ENCODE results near the gene GALNT10.

The GALNT10 gene

GRCh38 chr5:154178661-154179060 is 11.9 kb upstream of the GALNT10 start:
- no peak for DNase-seq (ENCODE audit: low read depth in 3 of 3)

- no peak for DNase-seq (ENCODE audit: low read depth in 3 of 3)
Measured at GRCh38 chr5:154179846-154180710, 10.5 kb upstream of the GALNT10 start.

GRCh38 chr5:154181161-154181560 is 9.4 kb upstream of the GALNT10 start:
- no peak for DNase-seq (ENCODE audit: low read depth in 3 of 3)

GRCh38 chr5:154189256-154189818 is 1.2 kb upstream of the GALNT10 start:
- no peak for DNase-seq (ENCODE audit: low read depth in 3 of 3)

GRCh38 chr5:154189819-154190594 is 526 bp upstream of the GALNT10 start:
- peak in 2 of 3 experiments; percentile 66 to 70 for DNase-seq (ENCODE audit: low read depth in 3 of 3)

- no peak for DNase-seq (ENCODE audit: low read depth in 3 of 3)
Measured at GRCh38 chr5:154191467-154192261, 1.1 kb downstream of the GALNT10 start.

- no peak for DNase-seq (ENCODE audit: low read depth in 3 of 3)
Measured at GRCh38 chr5:154193283-154193682, 2.8 kb downstream of the GALNT10 start.

- DNase-seq (ENCODE audit: low read depth in 3 of 3), result no peak
Measured at GRCh38 chr5:154193701-154194121, 3.2 kb downstream of the GALNT10 start.

- no peak for DNase-seq (ENCODE audit: low read depth in 3 of 3)
Measured at GRCh38 chr5:154194345-154195329, 4.1 kb downstream of the GALNT10 start.

- no peak for DNase-seq (ENCODE audit: low read depth in 3 of 3)
Measured at GRCh38 chr5:154196281-154196680, 5.7 kb downstream of the GALNT10 start.

GRCh38 chr5:154196955-154197652 is 6.6 kb downstream of the GALNT10 start:
- DNase-seq (ENCODE audit: low read depth in 3 of 3), result no peak

- DNase-seq (ENCODE audit: low read depth in 3 of 3), result peak in 2 of 3 experiments; percentile 28 to 67
Measured at GRCh38 chr5:154197801-154198491, 7.4 kb downstream of the GALNT10 start.

- DNase-seq (ENCODE audit: low read depth in 3 of 3), result no peak
Measured at GRCh38 chr5:154198611-154199230, 8.2 kb downstream of the GALNT10 start.

GRCh38 chr5:154199263-154199662 is 8.7 kb downstream of the GALNT10 start:
- DNase-seq (ENCODE audit: low read depth in 3 of 3), result no peak

GRCh38 chr5:154199671-154200220 is 9.2 kb downstream of the GALNT10 start:
- no peak for DNase-seq (ENCODE audit: low read depth in 3 of 3)

- no peak for DNase-seq (ENCODE audit: low read depth in 3 of 3)
Measured at GRCh38 chr5:154200221-154200620, 9.7 kb downstream of the GALNT10 start.

GRCh38 chr5:154201108-154201769 is 10.7 kb downstream of the GALNT10 start:
- DNase-seq (ENCODE audit: low read depth in 3 of 3), result no peak
